HG02798 (cell line): ENCODE measurements around the gene MOB3A.
A peak's percentile ranks its signal among the peaks of the same experiment; 100 is the strongest.

Experiments used
- ATAC-seq: cut with Tn5 transposase; IDR thresholded peaks from one replicate; pipeline ENCODE4 v1.9.1; 2021; ENCODE audit warnings: mild to moderate bottlenecking; ENCODE audit not compliant: unreplicated experiment, poor library complexity

The MOB3A gene

GRCh38 chr19:2061495-2062388 is 34.4 kb downstream of the MOB3A start:
- ATAC-seq = peak; percentile 87

DNA sequence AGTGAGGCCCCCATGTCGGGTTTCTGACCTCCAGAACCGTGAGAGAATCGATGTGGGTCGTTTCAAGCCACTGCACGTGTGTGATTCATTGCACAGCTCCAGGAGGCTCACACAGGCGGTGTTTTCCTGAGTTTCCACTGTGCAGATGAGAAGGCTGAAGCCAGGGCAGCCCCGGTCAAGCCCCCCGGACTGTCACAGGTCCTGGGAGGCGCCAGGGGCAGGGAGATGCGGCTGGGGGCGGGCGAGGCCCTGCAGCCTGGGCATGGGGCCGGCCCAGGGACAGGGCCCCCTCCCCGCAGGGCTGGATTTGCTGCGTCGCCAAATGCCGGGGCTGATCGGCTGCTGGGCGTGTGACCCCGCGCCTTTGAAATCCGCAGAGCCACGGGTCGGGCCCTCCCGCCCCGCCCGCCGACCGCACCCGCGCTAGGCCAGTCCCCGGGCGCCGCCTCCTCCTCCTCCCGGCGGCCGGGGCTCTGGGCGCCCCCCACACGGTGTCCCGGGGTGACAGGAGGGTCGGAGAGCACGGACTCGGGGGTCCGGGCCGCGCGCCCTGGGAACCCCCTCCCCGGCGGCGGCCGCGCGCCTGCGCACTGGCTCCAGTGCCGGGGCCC is 35.1 kb downstream of the MOB3A start:
- ATAC-seq = peak; percentile 20

DNA sequence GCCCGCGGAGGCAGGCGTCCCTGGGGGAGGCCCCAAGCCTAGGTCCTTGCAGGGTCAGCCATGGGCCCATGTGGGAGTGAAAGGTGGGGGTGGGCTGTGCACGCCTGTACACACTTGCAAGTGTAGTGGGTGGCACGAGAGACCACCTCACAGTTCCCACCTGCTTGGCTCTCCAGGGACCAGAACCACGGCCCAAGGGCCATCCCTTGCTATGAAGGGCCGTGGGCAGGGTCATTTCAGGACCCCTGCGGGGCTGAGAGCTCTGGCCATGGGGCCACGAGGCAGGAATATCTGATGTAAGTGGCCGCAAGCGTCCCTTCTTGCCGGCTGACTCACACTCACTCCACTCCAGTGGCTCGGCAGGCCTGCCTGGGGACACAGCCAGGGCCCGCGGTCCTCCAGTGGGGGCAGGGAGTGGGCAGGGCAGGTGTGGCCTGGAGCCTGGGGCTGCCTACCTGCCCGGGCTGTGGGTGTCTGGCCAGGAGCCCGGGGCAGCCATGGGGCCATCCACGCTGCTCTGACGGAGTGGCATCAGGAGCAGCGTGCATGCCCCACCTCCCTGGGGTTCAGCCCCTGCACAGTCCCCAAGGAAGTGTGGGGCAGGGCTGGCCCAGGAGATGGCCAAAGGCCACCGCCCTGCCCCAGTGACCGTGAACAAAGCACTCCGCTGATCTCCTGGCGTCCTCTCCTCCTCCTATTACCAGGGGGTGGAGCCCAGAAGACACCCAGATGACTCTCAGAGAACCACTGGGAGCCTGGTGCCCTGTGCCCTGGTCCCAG is 36.5 kb downstream of the MOB3A start:
- no peak for ATAC-seq

- ATAC-seq = no peak
Measured at GRCh38 chr19:2058570-2059421, 37.3 kb downstream of the MOB3A start.

- ATAC-seq = no peak
Measured at GRCh38 chr19:2057484-2058469, 38.3 kb downstream of the MOB3A start.

DNA sequence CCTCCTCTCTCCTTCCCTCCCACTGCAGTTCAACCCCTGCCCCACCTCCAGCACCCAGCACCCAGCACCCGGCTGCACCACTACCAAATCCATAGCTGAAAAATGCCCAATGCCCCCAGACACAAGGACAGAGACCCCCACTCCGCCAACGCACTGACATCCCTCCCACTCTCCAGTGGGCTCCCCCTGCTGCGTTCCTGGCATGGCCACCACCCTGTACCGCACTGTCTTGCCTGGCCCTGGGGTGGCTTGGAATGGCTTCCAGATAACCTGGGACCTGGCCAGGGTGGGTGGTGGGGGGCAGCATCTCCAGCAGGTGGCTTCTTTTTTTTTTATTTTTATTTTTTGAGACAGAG is 39.3 kb downstream of the MOB3A start:
- ATAC-seq = no peak

- ATAC-seq = no peak
Measured at GRCh38 chr19:2055931-2056836, 39.9 kb downstream of the MOB3A start.

GRCh38 chr19:2054763-2055162 is 41.4 kb downstream of the MOB3A start:
- ATAC-seq = no peak

- ATAC-seq = no peak
Measured at GRCh38 chr19:2053601-2054389, 42.3 kb downstream of the MOB3A start.

- no peak for ATAC-seq
Measured at GRCh38 chr19:2051773-2052704, 44.1 kb downstream of the MOB3A start.

DNA sequence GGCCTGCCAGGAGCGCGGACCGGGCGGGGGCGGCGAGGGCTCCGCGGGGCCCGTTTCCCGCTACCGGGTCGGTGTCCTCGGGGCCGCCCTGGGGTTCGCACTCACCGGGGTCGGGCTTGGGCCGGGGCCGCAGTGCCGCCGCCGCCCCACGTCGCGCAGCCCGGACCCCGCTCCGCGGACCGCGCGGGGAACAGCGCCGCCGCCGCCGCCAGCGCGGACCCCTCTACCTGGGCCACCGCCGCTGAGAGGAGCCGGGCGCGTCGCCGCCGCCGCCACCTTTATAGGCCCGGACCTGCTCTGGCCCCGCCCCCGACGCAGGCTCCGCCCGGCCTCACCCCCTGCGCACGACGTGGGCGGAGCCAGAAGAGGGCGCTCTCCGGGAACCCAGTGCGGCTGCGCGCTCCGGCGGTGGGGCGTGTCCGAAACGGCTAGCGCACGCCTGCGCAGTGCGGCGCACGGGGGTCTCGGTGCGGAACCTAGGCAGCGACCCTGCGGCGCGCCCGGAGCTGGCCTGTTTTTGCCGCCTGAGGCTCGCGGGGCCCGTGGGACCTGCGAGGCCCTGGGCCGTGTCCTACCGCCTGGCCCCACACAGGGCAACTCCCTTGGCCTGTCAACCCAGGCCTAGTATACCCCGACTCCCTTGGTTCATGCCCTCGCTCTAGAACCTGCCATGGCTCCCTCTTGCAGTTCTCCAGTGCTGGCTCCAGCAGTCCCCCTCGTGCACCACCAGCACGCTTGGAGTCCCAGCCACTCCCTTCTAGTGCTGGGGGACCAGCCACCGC is 44.9 kb downstream of the MOB3A start, which contains the start of gene MKNK2:
MKNK2 (minus strand) TSS at position 254 of the 782 bp plus-strand sequence. CDS start 393 bp downstream, outside the sequence.
- ATAC-seq = peak; percentile 67

GRCh38 chr19:2050349-2050990 is 45.7 kb downstream of the MOB3A start:
- ATAC-seq = peak; percentile 6

- peak; percentile 5 for ATAC-seq
Measured at GRCh38 chr19:2049741-2050348, 46.3 kb downstream of the MOB3A start.

DNA sequence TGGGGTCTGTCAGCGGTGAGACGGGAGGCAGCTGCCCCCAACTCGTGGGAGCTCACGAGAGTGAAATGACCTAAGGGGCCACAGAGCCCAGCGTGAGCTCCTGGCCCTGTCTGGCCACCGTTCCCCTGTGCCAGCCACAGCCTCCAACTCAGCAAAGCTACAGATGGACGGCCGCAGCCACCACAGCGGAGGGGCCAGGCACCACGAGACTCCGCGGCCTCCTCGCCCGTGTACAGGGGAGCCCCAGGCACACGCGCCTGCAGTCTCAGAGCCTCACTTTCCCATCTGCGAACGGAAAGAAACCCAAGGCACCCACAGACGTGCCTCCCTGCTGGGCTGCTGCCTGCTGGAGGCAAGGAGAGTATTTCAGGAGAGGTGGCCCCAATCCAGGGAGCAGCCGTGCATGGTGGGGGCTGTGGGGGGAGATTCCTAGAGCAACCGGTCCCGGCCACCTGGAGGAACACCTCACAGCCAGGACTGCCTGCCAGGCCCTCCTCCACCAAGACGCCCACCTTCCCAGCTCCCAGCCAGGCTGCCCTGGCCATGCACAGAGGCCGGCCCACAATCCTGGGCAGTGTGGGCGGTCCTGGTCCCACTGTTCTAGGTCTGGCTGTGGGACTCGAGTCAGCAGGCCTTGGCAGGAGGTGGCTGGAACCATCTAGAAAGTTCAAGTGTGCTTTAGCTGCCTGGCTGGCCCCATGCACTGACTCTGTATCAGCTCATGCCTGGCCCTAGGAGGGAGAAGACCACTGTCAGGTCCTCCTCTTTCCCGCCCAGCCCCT is 47.0 kb downstream of the MOB3A start:
- no peak for ATAC-seq
